Amygdala (tissue), 56 donors: ENCODE data around the gene SND1.

ENCODE experiments used
- DNase-seq, 56 donors: peaks; one replicate each; lab custom pipeline; 2025; lab: John Stamatoyannopoulos, UW

The SND1 gene

GRCh38 chr7:127682140-127682539, 30.1 kb downstream of the SND1 start:
- DNase-seq: no peak

GRCh38 chr7:127683776-127684681, 32.0 kb downstream of the SND1 start:
- no peak for DNase-seq

GRCh38 chr7:127689194-127689772, 37.3 kb downstream of the SND1 start:
- no peak for DNase-seq

- DNase-seq: no peak
Measured at GRCh38 chr7:127690337-127690736, 38.3 kb downstream of the SND1 start.

GRCh38 chr7:127690806-127691205, 38.8 kb downstream of the SND1 start:
- DNase-seq: no peak

GRCh38 chr7:127692200-127692599, 40.2 kb downstream of the SND1 start:
- no peak for DNase-seq

GRCh38 chr7:127699853-127700252, 47.9 kb downstream of the SND1 start:
- no peak for DNase-seq

- DNase-seq: no peak
Measured at GRCh38 chr7:127702052-127702652, 50.2 kb downstream of the SND1 start.

- DNase-seq: no peak
Measured at GRCh38 chr7:127702938-127703337, 50.9 kb downstream of the SND1 start.

- DNase-seq: no peak
Measured at GRCh38 chr7:127704211-127704610, 52.2 kb downstream of the SND1 start.

GRCh38 chr7:127705461-127705959, 53.5 kb downstream of the SND1 start:
- no peak for DNase-seq

- DNase-seq: no peak
Measured at GRCh38 chr7:127706766-127707165, 54.8 kb downstream of the SND1 start.

- no peak for DNase-seq
Measured at GRCh38 chr7:127708201-127708600, 56.2 kb downstream of the SND1 start.

GRCh38 chr7:127708788-127709187, 56.8 kb downstream of the SND1 start:
- peak in 49 of 56 donors; percentile 5 to 91 (median 52) for DNase-seq

GRCh38 chr7:127710635-127711034, 58.6 kb downstream of the SND1 start:
- DNase-seq: no peak

- DNase-seq: no peak
Measured at GRCh38 chr7:127711872-127712271, 59.9 kb downstream of the SND1 start.

GRCh38 chr7:127713006-127713405, 61.0 kb downstream of the SND1 start:
- DNase-seq: no peak

- DNase-seq: peak in 3 of 56 donors; percentile 8 to 17 (median 8)
Measured at GRCh38 chr7:127713758-127714157, 61.8 kb downstream of the SND1 start.

- DNase-seq: no peak
Measured at GRCh38 chr7:127715272-127715671, 63.3 kb downstream of the SND1 start.

GRCh38 chr7:127715901-127716300, 63.9 kb downstream of the SND1 start:
- DNase-seq: no peak
